A204.1 (cell line): Measurements from ENCODE around the gene RAB3C.
"Not testable (repeated sequence)": the region's sequence is repeated elsewhere in the genome, so short reads cannot be mapped to it uniquely, and the experiment has no call there.

Experiments used
- FAIRE-seq: peaks from 2 replicates; lab custom pipeline; 2012; peaks lifted over from hg19 to GRCh38; lab: Jason Lieb, UNC

Gene RAB3C

DNA sequence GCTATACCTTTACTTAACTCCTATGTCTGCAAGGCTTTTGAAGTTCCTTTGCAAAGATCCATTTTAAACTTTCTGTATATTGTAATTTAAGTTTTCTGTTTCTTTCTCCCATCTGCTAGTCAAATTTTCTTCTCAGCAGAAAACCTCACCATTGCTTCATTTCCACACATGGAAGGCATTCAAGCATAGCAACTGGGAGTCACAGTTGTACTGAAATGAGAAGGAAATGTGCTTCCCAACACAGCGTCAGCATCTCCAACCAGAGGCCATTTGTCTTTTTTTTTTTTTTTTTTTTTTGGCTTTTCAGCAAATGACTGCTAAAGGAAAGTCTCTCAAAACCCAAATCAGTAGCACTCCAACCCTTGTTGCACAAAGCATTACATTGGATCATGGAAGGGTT lies 92.5 kb downstream of the RAB3C start:
- FAIRE-seq: no peak

DNA sequence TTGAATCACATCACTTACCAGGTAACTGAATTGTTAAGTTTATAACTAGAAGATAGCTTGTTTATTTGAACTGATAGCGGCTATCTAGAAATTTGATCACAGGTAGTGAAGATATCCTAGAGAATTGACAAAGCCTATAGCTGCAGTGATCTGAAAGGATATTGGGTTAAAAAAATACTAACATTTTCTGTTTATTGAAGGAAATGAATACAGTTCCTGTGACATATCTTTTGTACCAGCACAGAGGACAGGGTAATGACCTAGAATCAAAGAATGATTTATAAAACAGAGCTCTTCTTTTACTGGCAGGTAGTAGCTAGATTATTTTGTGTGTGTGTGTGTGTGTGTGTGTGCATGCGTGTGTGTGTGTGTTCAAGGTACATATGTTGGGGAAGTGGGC lies 94.8 kb downstream of the RAB3C start:
- FAIRE-seq: no peak

DNA sequence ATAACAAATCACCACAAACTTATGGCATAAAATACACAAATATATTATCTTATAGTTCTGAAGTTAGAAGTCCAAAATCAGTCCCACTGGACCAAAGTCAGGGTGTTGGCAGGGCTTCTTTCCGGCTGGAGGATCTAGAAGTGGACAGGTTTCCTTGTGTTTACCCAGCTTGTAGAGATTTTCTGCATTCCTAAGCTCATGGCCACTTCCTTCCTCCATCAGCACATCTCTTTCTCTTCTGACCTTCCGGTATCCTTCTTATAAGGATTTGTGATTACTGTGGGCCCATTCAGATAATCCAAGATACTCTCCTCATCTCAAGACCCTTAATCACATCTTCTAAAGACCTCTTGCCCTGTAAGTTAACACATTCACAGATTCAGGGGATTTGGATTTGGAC lies 97.6 kb downstream of the RAB3C start:
- no peak for FAIRE-seq

DNA sequence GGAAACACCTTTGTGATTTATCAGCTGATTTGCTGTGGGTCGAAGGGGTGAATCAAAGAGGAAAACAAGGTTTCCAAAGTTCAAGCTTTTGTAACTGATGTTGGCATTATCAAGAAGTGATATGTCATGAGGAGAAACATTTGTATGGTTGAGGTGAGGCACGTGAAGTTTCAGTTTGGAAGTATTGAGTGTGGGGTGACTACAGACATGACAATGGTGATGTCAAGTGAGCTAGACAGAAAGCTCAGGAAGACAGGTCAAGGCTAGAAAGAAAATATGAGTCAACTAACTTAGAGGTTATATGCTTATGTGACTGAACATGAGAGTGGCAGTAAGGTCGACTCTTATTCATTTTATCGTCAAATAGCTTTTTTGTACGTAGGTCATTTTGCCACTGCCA lies 99.1 kb downstream of the RAB3C start:
- no peak for FAIRE-seq

DNA sequence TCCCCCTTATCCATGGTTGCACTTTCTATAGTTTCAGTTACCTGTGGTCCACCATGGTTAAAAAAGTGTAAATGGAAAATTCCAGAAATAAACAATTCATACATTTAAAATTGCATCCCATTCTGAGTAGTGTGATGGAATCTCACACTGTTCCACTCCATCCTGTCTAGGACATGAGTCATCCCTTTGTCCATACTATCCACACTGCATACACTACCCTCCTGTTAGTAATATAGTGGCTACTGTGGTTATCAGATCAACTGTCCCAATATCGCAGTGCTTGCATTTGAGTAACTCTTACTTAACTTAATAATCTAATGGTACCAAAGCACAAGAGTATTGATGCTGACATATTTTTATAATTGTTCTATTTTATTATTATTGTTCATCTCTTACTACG lies 100.7 kb downstream of the RAB3C start:
- FAIRE-seq: no peak

DNA sequence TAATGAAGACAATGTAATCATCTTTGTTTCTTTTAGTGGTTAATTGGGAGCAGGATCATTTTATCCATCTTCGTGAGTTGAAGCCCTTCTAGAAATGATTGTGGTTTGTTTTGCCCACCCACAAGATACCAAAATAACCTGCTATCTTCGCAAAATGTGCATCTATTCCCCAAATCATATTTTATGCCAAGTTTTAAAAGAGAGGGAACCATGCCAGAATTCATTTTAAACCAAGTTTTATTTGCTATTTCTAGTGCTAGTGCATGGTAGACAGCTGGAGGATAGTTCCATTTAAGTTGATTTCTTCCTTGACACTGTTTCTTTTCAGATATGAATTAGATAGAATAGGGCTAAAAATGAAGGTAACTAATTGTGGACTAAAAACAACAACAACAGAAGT lies 104.2 kb downstream of the RAB3C start:
- FAIRE-seq: no peak

DNA sequence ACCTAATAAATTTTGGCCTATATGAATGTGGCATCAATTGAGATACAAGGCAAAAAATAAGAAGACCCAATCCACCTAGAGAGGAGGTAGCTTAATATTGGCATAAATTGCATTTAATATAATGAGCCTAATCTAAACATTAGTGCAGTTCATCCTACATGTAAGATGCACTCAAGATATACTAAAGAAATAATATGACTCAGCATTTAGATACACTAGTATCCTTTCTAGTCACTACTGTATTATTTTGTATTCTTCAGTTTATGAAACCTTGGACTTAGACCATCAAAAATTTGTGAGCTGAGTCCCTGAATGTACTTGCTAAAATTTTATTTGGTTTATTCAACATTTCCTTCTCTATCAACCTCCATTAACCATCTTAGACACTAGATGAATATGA lies 104.7 kb downstream of the RAB3C start:
- no peak for FAIRE-seq

DNA sequence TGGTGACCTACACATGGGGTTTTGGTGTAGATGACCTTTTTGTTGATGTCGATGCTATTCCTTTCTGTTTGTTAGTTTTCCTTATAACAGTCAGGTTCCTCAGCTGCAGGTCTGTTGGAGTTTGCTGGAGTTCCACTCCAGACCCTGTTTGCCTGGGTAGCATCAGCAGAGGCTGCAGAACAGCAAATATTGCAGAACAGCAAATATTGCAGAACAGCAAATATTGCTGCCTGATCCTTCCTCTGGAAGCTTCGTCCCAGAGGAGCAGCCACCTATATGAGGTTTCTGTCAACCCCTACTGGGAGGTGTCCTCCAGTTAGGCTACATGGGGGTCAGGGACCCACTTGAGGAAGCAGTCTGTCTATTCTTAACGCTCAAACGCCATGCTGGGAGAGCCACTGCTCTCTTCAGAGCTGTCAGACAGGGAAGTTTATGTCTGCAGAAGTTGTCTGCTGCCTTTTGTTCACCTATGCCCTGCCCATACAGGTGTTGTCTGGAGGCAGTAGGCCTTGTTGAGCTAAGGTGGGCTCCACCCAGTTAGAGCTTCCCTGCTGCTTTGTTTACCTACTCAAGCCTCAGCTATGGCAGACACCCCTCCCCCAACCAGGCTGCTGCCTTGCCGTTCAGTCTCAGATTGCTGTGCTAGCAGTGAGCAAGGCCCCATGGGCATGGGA lies 116.3 kb downstream of the RAB3C start:
- FAIRE-seq: not testable (repeated sequence)

DNA sequence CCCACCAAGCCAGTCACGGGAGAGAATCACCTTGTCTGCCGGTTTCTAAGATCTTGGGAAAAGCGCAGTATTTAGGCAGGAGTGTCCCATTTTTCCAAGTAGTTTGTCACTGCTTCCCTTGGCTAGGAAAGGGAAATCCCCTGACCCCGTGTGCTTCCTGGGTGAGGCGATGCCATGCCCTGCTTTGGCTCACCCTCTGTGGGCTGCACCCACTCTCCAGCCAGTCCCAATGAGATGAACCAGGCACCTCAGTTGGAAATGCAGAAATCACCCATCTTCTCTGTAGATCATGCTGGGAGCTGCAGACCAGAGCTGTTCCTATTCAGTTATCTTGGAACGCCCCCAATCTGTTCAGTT lies 116.9 kb downstream of the RAB3C start:
- FAIRE-seq: no peak

DNA sequence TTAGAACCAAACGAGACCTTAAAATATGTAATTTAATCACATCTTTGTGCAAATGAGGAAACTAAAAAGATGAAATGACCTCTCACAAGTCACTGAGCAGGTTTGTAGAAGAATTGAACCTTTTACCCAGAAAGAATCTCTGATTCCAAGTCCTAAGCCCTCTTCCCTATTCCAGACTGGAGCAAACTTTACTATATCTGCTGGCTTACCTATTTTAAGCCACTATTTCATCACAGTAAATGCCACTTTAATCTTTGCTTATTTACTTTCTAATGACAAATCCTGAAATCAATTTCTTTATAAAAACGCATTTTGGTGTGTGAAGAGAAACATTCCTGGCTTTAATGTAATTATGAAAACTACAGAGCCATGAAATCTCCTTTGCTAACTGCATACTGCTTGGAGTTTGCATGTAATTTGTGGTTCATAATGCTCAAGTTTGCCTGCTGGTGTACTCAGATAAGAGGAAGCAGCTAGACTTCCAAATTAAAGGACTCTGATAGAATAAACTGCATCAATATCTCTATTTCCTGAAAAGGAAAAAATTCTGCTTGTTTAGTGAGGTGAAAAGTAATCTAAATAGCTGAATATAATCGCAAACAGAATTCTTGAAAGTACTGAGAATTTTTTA lies 121.2 kb downstream of the RAB3C start:
- FAIRE-seq: no peak

DNA sequence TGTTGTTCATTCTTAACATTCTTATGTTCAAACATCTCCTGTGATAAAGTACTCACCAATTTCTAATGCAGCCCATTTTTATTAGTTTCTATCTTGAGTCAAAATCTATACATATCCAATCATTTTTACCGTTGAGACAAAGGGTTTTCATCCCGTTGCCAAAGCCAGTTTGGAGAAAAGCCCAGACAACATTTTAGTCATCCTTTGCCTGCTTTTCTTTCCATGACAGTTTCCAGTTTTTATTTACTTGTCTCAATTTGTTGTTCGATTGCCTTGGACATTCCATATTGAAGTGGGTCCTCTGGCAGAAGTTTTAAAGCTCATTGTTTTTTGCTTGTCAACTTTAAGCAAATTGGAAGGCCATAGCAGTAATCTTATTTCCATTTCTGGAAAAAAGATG lies 123.9 kb downstream of the RAB3C start:
- no peak for FAIRE-seq

DNA sequence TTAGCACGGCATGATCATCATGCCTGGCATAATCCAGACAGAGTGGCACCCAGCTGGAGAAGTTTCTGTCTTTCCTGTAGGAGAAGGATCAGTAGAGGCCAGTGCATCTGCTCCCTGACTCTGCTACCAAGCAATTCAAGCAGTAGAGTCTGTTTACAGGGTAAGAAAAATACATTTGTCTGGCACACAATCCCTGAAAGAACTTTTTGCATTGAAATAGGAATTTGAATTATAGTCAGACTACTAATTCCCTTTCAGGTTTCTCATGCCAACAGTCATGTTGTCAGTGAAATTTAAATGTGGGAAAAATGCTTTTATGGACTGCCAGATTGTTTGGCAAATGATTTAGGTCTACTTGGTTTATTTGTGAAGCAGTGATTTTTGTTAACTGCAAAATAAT lies 125.6 kb downstream of the RAB3C start:
- FAIRE-seq: no peak

DNA sequence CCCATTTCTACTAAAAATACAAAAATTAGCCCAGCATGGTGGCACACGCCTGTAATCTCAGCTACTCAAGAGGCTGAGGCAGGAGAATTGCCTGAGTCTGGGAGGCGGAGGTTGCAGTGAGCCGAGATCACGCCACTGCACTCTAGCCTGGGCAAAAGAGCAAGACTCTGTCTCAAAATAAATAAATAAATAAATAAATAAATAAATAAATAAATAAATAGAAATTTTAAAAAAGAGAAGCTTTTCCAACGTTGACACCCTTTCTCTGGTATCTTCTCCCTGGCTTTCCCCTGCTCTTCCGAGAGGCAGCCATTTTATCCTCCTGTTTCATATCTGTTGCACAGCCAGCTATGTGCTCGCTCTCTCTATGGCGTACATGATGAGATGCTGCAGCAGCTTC lies 127.5 kb downstream of the RAB3C start:
- not testable (repeated sequence) for FAIRE-seq

DNA sequence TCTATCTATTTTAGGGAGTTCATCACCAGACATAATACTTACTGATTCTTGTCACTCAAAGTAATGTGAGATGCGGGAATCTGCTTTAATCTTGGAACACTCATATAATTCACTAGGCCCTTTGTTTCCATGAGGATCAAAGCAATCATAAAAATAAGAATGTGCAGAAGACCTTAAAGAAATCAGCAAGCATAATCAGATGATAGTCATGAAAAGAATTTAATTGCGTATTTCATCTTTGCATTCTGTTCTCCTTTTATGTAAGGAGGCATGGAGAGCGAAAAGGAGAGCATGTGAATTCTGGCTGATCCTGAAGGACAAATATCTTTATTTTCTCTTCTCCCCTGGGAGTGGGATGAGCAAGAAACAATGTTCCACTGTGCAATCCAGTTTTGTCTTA lies 128.0 kb downstream of the RAB3C start:
- FAIRE-seq: no peak

DNA sequence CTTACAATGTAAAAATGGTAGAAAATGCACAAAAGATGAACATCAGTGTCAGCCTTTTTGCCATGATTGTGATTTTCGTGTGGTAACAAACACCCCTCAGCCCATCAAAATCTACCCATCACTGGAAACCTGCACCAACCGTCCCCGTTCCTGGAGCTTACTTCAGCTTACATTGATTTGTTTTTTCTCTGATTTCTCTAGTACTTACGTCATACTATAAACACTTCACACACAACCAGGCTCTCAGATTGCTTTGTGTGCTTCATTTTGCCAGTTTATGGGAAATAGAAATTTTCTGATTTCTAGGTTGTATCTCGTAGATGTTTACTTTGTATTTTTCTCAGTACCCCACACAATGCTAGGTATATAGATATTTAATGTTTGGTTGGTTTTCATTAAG lies 129.1 kb downstream of the RAB3C start:
- no peak for FAIRE-seq

DNA sequence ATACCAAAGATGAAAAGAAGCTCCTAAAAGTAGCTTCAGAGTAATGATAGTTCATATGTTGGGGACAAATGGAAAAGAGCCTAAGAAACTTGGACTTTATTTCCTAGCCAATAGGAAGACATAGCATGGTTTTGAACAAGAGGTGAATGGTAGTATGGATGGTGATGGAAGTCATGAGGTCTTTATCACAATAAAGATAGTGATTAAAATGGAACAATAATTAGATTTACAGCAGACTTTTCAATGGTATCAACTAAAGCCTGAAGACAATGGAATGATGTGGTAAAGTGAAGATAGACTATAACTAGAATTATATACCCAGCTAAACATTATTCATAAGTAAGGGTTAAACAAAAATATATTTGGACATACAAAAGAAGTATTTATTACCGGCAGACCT lies 131.2 kb downstream of the RAB3C start:
- no peak for FAIRE-seq

DNA sequence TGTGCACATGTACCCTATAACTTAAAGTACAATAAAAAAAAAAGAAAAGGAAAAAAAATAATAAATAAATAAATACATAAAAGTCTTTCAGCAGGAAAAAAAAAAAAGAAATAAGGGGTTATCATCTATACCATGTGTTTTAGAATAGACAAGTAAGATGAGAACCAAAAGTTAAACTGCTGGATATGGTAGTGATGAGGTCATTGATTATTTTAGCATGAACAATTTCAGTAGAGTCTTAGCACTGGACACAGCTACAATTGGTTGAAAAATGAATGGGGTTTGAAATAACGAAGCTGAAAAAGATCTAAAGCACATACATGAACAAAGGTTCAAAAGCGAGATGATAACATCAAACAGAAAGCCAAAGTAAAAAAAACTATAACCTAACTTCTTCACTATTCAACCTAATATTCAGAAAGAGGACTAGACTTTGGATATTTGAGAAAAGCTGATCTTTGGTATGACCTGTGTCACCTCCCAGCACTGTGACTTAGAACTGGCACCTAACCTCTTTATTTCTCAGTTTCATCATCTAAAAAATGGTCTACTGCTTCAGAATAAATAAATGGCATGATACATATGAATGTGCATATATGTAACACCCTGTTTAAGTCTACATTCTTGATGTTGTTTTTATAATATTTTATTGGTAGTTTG lies 133.3 kb downstream of the RAB3C start:
- FAIRE-seq: no peak

DNA sequence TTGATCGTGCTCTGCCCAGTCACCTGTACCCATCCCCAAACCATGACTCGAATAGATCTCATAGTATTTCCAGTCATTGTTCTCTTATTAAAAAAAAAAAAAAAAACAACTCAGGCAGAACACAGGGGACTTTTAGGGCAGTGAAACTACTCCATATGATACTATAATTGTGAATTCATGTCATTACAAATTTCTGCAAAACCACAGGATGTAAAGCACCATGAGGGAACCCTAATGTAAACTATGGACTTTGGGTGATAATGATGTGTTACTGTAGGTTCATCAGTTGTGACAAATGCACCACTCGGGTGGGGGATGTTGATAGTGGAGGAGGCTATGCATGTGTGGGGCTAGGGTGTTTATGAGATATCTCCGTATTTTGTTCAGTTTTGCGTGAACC lies 133.8 kb downstream of the RAB3C start:
- FAIRE-seq: no peak

DNA sequence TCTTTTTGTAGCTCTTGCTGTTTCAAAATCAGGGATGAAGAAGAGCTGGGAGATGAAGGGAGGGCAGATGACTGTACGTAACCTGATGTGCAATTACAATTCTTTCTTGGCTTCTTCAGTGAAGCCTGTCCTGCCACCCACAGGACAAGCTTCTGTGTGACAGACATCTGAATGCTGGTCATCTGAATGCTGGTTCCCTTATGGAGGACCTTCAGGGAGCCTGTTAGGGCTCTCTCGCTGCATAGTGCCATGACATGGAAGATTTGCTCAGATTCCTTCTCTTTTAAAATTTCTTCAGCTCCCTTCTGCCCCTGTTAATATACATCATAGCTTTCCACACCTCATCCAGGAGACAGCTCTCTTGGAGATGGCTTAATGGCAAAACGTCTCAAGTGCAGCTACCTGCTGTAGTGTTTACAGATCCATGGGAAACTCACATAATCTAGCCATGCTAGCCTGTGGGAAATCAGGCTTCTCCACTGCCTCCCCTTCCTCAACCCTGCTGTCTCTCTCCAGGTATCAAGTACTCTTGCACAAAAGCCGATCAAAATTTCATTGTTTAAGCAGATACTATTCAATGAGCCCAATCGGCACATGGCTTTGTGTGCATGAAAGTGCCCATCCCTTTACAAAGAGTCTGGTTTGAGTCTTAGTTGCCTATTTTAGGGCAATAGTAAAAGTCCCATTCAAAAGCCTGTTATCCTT lies 134.6 kb downstream of the RAB3C start:
- no peak for FAIRE-seq

DNA sequence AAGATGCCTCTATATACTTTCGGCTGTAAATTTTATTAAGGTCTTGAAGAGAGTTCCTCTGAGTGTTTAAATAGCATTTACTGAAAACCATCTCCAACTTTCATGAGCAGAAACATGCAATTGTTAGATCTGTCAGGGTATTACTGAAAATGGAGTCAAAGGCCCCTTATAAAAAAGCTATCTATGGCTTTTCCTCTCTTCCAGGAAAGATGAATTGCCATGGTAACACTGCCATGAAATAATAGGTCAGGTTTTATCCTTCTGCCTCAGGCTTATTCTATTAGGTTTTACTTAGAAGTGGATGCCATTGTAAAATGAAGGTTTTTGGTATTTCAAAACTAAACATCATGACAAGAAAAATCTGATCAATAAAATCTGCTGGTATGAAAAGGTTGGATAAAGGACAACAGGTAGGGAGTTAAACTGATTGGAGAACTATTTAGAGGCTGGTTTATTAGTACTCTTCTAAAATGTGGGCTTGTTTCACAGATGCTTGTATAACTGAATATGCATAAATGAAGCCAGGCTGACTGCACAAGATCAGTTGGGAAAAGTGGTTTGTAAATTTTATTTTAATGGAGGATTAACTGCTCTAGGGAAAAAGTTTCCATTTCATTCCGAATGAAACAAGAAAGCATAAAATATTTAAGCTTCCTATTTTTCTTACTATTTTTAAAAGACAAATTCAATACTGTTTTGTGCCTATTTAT lies 135.5 kb downstream of the RAB3C start:
- no peak for FAIRE-seq

DNA sequence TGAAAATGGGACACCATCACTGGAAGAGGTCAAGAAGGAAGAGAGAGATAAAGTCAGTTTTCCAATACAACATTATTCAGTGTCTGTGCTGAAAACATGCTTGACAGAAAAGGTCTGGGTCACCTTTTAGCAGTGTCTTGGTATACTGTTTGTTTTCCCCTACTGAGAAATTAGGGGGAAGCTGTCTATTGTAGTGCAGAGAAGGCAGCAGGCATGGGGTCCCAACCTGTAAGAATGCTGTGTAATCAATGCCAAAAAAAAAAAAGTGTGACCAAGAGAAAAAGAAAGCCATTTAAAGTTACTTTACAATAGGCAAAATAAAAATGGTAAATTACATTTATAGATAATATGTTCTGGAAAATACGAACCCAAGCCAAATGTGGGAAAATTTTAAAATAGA lies 139.3 kb downstream of the RAB3C start:
- no peak for FAIRE-seq

DNA sequence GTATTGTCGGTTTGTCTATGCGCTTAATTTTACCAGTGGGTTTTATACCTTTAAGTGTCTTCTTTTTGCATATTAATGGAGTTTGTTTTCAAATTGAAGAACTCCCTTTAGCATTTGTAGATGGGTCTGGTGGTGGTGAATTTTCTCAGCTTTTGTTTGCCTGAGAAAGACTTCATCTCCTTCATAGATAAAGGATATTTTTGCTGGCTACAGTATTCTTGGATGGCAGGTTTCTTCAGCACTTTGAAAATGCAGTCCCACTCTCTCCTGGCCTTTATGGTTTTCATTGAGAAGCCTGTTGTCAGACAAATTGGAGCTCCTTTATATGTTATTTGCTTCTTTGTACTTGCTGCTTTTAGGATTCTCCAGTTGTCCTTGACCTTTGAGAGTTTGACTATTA lies 142.1 kb downstream of the RAB3C start:
- FAIRE-seq: no peak

DNA sequence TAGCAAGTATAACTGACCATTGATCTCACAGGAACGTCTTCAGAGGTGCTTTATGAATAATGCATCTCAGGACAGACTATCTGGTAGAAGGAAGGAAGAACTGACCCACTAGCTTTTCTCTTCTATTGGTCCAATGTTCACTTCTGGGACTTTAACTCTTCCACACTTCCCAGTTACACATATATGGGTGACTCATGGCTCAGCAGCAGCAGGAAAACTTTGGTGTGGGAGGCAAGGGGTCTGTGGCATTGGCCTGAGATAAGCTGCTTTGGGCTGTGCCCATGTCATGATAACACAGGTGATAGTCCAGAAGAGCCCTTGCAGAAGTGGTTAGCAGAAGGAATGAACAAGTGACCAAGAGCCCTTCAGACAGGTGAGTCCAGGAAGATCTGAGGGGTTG lies 148.8 kb downstream of the RAB3C start:
- no peak for FAIRE-seq
